Measurements from ENCODE around the gene ZBTB11. TPM values are rescaled to one million over a fixed set of nuclear protein-coding genes. Genes with fewer than 3 reads are reported as not detected.

Gene ZBTB11
- total RNA-seq, 1 donor from 2014 or later: 30.2 TPM

DNA sequence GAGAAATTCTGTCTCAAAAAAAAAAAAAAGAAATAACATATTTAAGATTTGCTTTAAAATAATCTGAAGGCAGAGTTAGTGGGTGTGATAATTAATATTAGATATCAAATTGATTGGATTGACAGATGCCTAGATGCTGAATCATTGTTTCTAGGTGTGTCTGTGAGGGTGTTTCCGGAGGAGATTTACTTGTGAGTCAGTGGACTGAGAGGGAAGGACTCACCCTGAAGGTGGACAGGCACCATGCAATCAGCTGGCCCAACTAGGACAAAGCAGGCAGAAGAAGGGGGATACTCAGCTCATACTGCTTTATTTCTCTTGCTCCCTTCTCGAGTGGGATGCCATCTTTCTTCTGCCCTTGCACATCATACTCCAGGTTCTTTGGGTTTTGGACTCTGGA is 26.2 kb upstream of the ZBTB11 start:
- no peaks in the 10 kb centered on the region for H3K4me1 ChIP-seq
- Mint-ChIP-seq H3K27ac (no peak overlapping the region), H3K4me3 (no peak overlapping the region), H3K27me3 (ENCODE audit: insufficient read depth, low read depth) (peaks cover 2% of the 10 kb centered on the region), H3K4me1 (peaks cover 2% of the 10 kb centered on the region), H3K36me3 (no peaks in the 10 kb centered on the region), H3K9me3 (no peaks in the 10 kb centered on the region)
- DNase-seq (ENCODE audit: low spot score): no peak
- H3K36me3 ChIP-seq: no peaks in the 10 kb centered on the region
- no peak overlapping the region for H3K4me2 ChIP-seq
- no peak overlapping the region for H3K9ac ChIP-seq
- no peaks in the 10 kb centered on the region for H3K79me2 ChIP-seq (ENCODE audit: low read depth)
- no peaks in the 10 kb centered on the region for H3K9me3 ChIP-seq (ENCODE audit: low read depth)
- H3K4me3 ChIP-seq: no peak overlapping the region
- TF ChIP-seq EZH2 (IDR thresholded peaks at IDR 0.05) (no peak), EZH2phosphoT487 (IDR thresholded peaks at IDR 0.05) (no peak), CTCF (IDR thresholded peaks at IDR 0.05) (no peak)
- H3K27ac ChIP-seq: no peak overlapping the region
- H3K27me3 ChIP-seq: no peaks in the 10 kb centered on the region
- H2AFZ ChIP-seq (replicated peaks): no peak overlapping the region
- no peaks in the 10 kb centered on the region for H4K20me1 ChIP-seq (ENCODE audit: low read depth)
- no peaks in the 10 kb centered on the region for H3F3A ChIP-seq (ENCODE audit: low read depth)

GRCh38 chr3:101702726-101703125 is 25.8 kb upstream of the ZBTB11 start:
- Histone ChIP-seq H4K20me1 (ENCODE audit: low read depth) (no peaks in the 10 kb centered on the region), H2AFZ (replicated peaks) (no peak overlapping the region), H3K9ac (no peak overlapping the region), H3K9me3 (ENCODE audit: low read depth) (no peaks in the 10 kb centered on the region), H3K4me3 (no peak overlapping the region), H3K4me1 (no peaks in the 10 kb centered on the region), H3K36me3 (no peaks in the 10 kb centered on the region), H3F3A (ENCODE audit: low read depth) (no peaks in the 10 kb centered on the region), H3K79me2 (ENCODE audit: low read depth) (no peaks in the 10 kb centered on the region), H3K27ac (no peak overlapping the region), H3K27me3 (no peaks in the 10 kb centered on the region), H3K4me2 (no peak overlapping the region)
- no peak for DNase-seq (ENCODE audit: low spot score)
- peaks cover 2% of the 10 kb centered on the region for H3K4me1 Mint-ChIP-seq
- H3K9me3 Mint-ChIP-seq: no peaks in the 10 kb centered on the region
- no peak overlapping the region for H3K4me3 Mint-ChIP-seq
- no peaks in the 10 kb centered on the region for H3K36me3 Mint-ChIP-seq
- TF ChIP-seq EZH2phosphoT487 (IDR thresholded peaks at IDR 0.05) (no peak), CTCF (IDR thresholded peaks at IDR 0.05) (no peak), EZH2 (IDR thresholded peaks at IDR 0.05) (no peak)
- H3K27me3 Mint-ChIP-seq (ENCODE audit: insufficient read depth, low read depth): peaks cover 2% of the 10 kb centered on the region
- no peak overlapping the region for H3K27ac Mint-ChIP-seq

DNA sequence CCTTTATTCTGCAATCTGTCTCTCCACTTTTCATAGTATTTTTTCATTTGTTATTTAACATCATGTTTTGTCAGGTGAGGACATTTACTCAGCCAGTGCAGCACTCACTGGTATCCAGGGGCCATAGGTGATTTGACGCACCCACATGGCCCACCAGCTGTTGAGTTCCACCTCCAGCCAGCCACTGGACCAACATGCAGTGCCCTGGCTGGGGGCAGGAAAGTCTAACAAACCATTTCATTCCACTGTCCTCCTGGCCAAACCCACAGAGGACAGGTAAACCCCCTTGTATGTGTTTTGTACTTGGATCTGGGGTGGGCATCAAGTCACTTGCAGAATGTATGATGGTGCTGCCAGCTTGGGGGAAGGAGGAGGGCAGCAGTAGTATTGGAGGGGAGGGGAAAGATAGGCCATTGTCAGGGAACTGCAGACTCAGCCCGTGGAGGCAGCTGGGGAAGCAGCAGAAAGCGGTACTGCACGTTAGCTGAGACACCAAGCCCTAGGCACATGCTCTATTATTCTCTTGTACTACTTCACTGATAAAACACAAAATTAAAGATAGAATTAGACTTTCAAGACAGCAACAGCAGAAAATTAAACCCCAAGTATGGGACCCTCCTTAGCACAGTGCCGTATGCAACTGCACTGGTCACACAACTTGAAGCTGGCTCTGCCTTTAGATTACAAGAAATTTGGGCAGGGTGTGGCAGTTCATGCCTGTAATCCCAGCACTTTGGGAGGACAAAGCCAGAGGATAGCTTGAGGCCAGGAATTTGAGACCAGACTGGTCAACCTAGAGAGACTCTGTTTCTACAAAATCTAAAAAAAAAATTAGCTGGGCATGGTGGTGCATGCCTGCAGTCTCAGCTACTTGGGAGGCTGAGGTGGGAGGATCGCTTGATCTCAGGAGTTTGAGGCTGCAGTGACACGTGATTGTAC is 25.0 kb upstream of the ZBTB11 start:
- Mint-ChIP-seq H3K27me3 (ENCODE audit: insufficient read depth, low read depth) (peaks cover 2% of the 10 kb centered on the region), H3K9me3 (no peaks in the 10 kb centered on the region), H3K4me1 (peaks cover 2% of the 10 kb centered on the region), H3K27ac (no peak overlapping the region), H3K36me3 (no peaks in the 10 kb centered on the region), H3K4me3 (no peak overlapping the region)
- Histone ChIP-seq H3F3A (ENCODE audit: low read depth) (no peaks in the 10 kb centered on the region), H2AFZ (replicated peaks) (no peak overlapping the region), H3K36me3 (no peaks in the 10 kb centered on the region), H3K4me2 (no peak overlapping the region), H3K4me1 (no peaks in the 10 kb centered on the region), H4K20me1 (ENCODE audit: low read depth) (no peaks in the 10 kb centered on the region), H3K27me3 (no peaks in the 10 kb centered on the region), H3K9ac (no peak overlapping the region), H3K79me2 (ENCODE audit: low read depth) (no peaks in the 10 kb centered on the region), H3K9me3 (ENCODE audit: low read depth) (no peaks in the 10 kb centered on the region), H3K4me3 (no peak overlapping the region), H3K27ac (no peak overlapping the region)
- DNase-seq (ENCODE audit: low spot score): no peak
- no peak for TF ChIP-seq EZH2 (IDR thresholded peaks at IDR 0.05)
- TF ChIP-seq EZH2phosphoT487 (IDR thresholded peaks at IDR 0.05): no peak
- no peak for TF ChIP-seq CTCF (IDR thresholded peaks at IDR 0.05)

Data from neural progenitor cell (in vitro differentiated cells).